Adipocyte (in vitro differentiated cells): Measurements from ENCODE around the gene NLGN1.
"Not testable (repeated sequence)": the region's sequence is repeated elsewhere in the genome, so short reads cannot be mapped to it uniquely, and the experiment has no call there.

Source experiments
- DNase-seq: peaks from one replicate; pipeline ENCODE4 v3.0.0-alpha.2; 2015; ENCODE audit warnings: low read depth
- H3K27me3 ChIP-seq: replicated peaks from 2 replicates; pipeline ENCODE4 v1.7.0; 2013; ENCODE audit warnings: mild to moderate bottlenecking, low read length, moderate library complexity; ENCODE audit not compliant: control insufficient read depth, insufficient read depth
- H3K36me3 ChIP-seq: 2 replicates; pipeline ENCODE4 v1.7.0; 2013; ENCODE audit warnings: low read length, mild to moderate bottlenecking, moderate library complexity; ENCODE audit not compliant: control insufficient read depth, insufficient read depth, severe bottlenecking
- H3K4me1 ChIP-seq: 2 replicates; pipeline ENCODE4 v1.7.0; 2013; ENCODE audit warnings: mild to moderate bottlenecking, low read length, moderate library complexity; ENCODE audit not compliant: control insufficient read depth, insufficient read depth
- H3K4me3 ChIP-seq: 2 replicates; pipeline ENCODE4 v1.7.0; 2013; ENCODE audit warnings: mild to moderate bottlenecking, low read length, moderate library complexity
- H3K9ac ChIP-seq: 2 replicates; pipeline ENCODE4 v1.7.0; 2013; ENCODE audit warnings: mild to moderate bottlenecking, low read length, moderate library complexity
- H3K9me3 ChIP-seq: 2 replicates; pipeline ENCODE4 v1.7.0; 2013; ENCODE audit warnings: mild to moderate bottlenecking, low read length, moderate library complexity; ENCODE audit not compliant: control insufficient read depth

The NLGN1 gene

GRCh38 chr3:174202116-174202515, 804.6 kb downstream of the NLGN1 start:
- Histone ChIP-seq H3K27me3 (no peaks in the 10 kb centered on the region), H3K9ac (no peak overlapping the region), H3K4me1 (peaks cover 4% of the 10 kb centered on the region), H3K36me3 (no peaks in the 10 kb centered on the region), H3K9me3 (no peaks in the 10 kb centered on the region), H3K4me3 (no peak overlapping the region)
- no peak for DNase-seq

DNA sequence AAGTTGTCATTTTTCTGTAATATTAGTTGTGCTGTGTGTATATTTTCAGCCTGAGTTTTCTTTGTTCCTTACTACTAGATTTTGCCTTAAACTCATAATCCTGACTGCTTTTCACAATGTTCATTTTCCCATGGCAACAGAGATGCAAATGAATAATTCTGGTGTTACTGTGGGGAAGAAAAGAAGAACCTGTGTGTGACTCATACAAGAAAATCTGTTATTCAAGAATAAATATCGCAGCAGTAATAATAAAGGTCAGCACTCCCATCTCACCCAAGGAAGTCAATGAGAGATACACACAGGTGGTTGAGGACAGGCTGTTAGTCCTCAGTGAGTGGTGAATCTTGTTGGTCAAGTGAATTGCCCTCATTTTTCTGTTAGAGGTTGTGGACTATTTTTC, 805.0 kb downstream of the NLGN1 start:
- Histone ChIP-seq H3K27me3 (no peaks in the 10 kb centered on the region), H3K4me1 (peaks cover 4% of the 10 kb centered on the region), H3K9ac (no peak overlapping the region), H3K9me3 (no peaks in the 10 kb centered on the region), H3K4me3 (no peak overlapping the region), H3K36me3 (no peaks in the 10 kb centered on the region)
- peak; percentile 18 for DNase-seq

DNA sequence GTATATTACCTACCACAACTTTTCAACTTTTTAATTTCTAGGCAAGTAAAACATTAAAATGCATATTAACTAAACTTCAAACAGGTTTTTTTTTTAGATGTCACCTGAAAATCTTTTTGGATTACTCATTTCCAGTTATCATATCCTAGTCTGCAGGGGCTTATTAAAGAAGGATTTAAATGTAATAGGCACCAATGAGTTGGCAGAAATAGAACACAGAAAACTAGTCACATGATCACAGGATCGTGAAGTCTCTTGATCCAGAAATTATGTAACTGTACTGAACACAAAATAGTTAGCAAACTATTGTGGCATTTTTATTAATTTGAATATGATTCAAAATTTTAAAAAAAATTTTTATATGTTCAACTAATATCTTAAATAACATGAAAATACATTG, 807.2 kb downstream of the NLGN1 start:
- Histone ChIP-seq H3K9me3 (no peaks in the 10 kb centered on the region), H3K4me3 (no peak overlapping the region), H3K9ac (no peak overlapping the region), H3K27me3 (no peaks in the 10 kb centered on the region), H3K36me3 (no peaks in the 10 kb centered on the region), H3K4me1 (peaks cover 4% of the 10 kb centered on the region)
- no peak for DNase-seq

DNA sequence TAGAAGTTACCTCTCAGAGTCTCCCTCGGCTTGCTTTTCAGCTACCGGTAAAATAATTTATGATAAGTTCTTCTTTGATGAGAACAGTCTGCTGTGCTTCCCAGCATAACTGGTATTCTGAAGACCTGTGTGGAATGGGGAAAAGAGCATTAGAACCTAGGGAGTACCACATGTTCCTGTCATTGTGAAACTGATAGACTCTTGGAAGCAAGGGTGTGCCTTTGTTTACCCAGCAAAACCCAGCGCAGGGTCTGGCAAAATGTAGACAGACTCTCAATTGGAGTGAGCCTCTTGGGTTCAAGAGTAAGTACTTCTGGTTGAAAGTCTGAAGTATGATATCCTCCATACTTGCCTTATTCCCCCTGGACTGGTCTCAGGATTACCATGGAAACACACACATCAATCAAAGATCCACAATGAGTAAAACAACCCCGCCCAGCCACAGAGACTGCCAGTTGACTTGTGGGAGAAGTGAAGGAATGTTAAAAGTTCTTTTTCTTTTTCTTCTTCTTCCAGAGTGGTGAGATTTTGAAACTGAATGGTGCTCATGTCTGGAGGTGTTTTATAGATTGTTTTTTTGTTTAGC, 809.2 kb downstream of the NLGN1 start:
- DNase-seq, result no peak
- Histone ChIP-seq H3K4me1 (peaks cover 4% of the 10 kb centered on the region), H3K9ac (no peak overlapping the region), H3K4me3 (no peak overlapping the region), H3K27me3 (no peaks in the 10 kb centered on the region), H3K9me3 (no peaks in the 10 kb centered on the region), H3K36me3 (no peaks in the 10 kb centered on the region)

DNA sequence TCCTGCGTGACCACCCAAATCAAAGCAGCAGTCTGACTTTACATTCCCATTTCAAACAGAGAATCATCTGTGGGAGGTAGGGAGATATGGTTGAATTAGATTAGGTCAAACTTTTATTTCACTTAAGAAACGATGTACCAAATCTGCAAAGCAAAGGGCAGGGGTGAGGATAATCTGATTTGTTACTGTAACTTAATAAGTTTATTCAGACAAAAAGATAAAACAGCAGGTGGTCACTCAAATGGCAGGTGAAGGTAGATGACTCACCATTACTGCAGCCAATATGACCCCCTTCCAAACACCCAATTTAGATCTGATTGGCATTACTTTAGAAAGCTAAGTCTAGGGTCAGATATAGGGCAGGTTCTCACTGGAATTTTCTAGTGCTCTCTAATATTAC, 810.6 kb downstream of the NLGN1 start:
- H3K9ac ChIP-seq, result no peak overlapping the region
- no peak for DNase-seq
- H3K27me3 ChIP-seq, result no peaks in the 10 kb centered on the region
- no peaks in the 10 kb centered on the region for H3K9me3 ChIP-seq
- H3K4me1 ChIP-seq, result peaks cover 4% of the 10 kb centered on the region
- H3K36me3 ChIP-seq, result no peaks in the 10 kb centered on the region
- H3K4me3 ChIP-seq, result no peak overlapping the region

- not testable (repeated sequence) for H3K27me3 ChIP-seq, DNase-seq, H3K36me3 ChIP-seq, H3K4me1 ChIP-seq, H3K9me3 ChIP-seq, H3K9ac ChIP-seq, H3K4me3 ChIP-seq
Measured at GRCh38 chr3:174211896-174212295, 814.4 kb downstream of the NLGN1 start.

DNA sequence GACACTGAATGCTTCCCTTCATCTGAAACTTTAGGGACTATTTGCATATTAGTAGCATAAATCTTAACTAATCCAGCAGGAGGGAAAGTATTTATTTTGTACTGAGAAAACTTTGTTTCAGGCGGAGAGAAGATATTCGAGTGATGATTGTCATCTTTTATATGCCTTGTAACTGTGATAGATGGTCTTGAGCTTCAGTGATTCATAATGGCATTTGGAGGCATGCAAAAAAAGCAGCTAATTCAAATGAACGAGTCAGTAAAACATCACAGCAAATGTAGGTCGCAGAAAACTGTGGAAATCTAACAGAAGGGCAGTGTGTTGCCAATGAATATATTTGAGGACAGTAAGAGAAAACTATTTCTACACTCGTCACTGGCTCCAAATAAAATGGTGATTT, 817.9 kb downstream of the NLGN1 start:
- DNase-seq, result no peak
- H3K9me3 ChIP-seq, result no peaks in the 10 kb centered on the region
- H3K4me1 ChIP-seq, result peaks cover 11% of the 10 kb centered on the region
- no peaks in the 10 kb centered on the region for H3K27me3 ChIP-seq
- no peak overlapping the region for H3K4me3 ChIP-seq
- H3K36me3 ChIP-seq, result no peaks in the 10 kb centered on the region
- H3K9ac ChIP-seq, result no peak overlapping the region

- H3K36me3 ChIP-seq, result no peaks in the 10 kb centered on the region
- H3K27me3 ChIP-seq, result no peaks in the 10 kb centered on the region
- H3K9me3 ChIP-seq, result no peaks in the 10 kb centered on the region
- DNase-seq, result no peak
- H3K4me3 ChIP-seq, result no peak overlapping the region
- no peak overlapping the region for H3K9ac ChIP-seq
- H3K4me1 ChIP-seq, result peaks cover 11% of the 10 kb centered on the region
Measured at GRCh38 chr3:174216019-174216418, 818.5 kb downstream of the NLGN1 start.

DNA sequence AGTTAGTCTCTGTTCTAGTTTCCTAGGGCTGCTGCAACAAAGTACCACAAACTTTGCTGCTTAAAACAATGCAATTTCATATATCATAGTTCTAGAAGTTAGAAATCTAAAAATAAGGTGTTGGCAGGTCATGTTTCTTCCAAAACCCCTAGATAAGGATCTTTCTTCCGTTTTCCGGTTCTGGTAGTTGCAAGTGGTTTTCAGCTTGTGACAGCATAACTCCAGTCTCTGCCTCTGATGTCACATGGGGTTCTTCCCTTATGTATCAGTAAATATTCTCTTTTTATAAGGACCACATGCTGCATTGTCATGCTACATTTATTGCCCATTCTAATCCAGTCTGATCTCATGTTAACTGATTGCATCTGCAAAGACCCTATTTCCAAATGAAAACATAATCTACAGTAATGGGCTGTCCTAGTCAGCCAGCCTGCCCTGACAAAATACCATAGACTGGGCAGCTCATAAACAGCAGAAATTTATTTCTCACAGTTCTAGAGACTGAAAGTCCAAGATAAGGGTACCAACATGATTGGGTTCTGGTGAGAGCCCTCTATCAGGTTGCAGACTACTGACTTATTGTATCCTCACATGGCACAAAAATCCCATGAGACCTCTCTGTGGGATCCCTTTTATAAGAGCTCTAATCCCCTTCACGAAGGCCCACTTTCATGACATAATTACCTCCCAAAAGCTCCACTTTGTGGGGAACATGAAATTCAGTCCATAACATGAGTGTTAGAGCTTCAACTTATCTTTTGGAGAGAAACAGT, 819.6 kb downstream of the NLGN1 start:
- peaks cover 11% of the 10 kb centered on the region for H3K4me1 ChIP-seq
- no peaks in the 10 kb centered on the region for H3K36me3 ChIP-seq
- no peak for DNase-seq

GRCh38 chr3:174218016-174218415, 820.5 kb downstream of the NLGN1 start:
- DNase-seq, result no peak
- H3K9ac ChIP-seq, result no peak overlapping the region
- no peaks in the 10 kb centered on the region for H3K9me3 ChIP-seq
- H3K4me1 ChIP-seq, result peaks cover 11% of the 10 kb centered on the region
- H3K27me3 ChIP-seq, result no peaks in the 10 kb centered on the region
- no peaks in the 10 kb centered on the region for H3K36me3 ChIP-seq
- no peak overlapping the region for H3K4me3 ChIP-seq

More for the DNA sequence above, 819.6 kb downstream of the NLGN1 start:
- no peak overlapping the region for H3K4me3 ChIP-seq
- H3K9me3 ChIP-seq, result no peaks in the 10 kb centered on the region
- H3K27me3 ChIP-seq, result no peaks in the 10 kb centered on the region
- no peak overlapping the region for H3K9ac ChIP-seq

GRCh38 chr3:174219738-174220137, 822.2 kb downstream of the NLGN1 start:
- Histone ChIP-seq H3K36me3 (no peaks in the 10 kb centered on the region), H3K4me3 (no peak overlapping the region), H3K9me3 (no peaks in the 10 kb centered on the region), H3K9ac (no peak overlapping the region), H3K27me3 (no peaks in the 10 kb centered on the region), H3K4me1 (peaks cover 11% of the 10 kb centered on the region)
- no peak for DNase-seq
